Measurements from ENCODE around the gene COL23A1. TPM values are rescaled to one million over a fixed set of nuclear protein-coding genes. Genes with fewer than 3 reads are reported as not detected.

The COL23A1 gene
- total RNA-seq, 4 donors from 2014 or later: 0.93 to 4.6 (median 2.4) TPM

- H3K4me1 ChIP-seq: no peaks in the 10 kb centered on the region
- H3K27me3 ChIP-seq: peaks cover under 1% of the 10 kb centered on the region
- 73 to 77% methylated on average over 6 to 7 of the region's 9 CpGs for WGBS, 2 donors (ENCODE audit: low coverage in 1 of 2)
- no peaks in the 10 kb centered on the region for H3K9me3 ChIP-seq
- no peak overlapping the region for H3K4me3 ChIP-seq
- H3K36me3 ChIP-seq: no peaks in the 10 kb centered on the region
- no peak for TF ChIP-seq EP300 (IDR thresholded peaks at IDR 0.05)
- no peak overlapping the region for H3K27ac ChIP-seq
- no peak for ATAC-seq
These were observed 106.6 kb downstream of the COL23A1 start for GRCh38 chr5:178483620-178484019.

- H3K36me3 ChIP-seq: no peaks in the 10 kb centered on the region
- H3K4me1 ChIP-seq: no peaks in the 10 kb centered on the region
- H3K27me3 ChIP-seq: no peaks in the 10 kb centered on the region
- H3K4me3 ChIP-seq: no peak overlapping the region
- no peak overlapping the region for H3K27ac ChIP-seq
- TF ChIP-seq EP300 (IDR thresholded peaks at IDR 0.05) (no peak), POLR2AphosphoS5 (IDR thresholded peaks at IDR 0.05) (no peak), POLR2A (IDR thresholded peaks at IDR 0.05) (no peak)
- TF ChIP-seq, protein P1, sequence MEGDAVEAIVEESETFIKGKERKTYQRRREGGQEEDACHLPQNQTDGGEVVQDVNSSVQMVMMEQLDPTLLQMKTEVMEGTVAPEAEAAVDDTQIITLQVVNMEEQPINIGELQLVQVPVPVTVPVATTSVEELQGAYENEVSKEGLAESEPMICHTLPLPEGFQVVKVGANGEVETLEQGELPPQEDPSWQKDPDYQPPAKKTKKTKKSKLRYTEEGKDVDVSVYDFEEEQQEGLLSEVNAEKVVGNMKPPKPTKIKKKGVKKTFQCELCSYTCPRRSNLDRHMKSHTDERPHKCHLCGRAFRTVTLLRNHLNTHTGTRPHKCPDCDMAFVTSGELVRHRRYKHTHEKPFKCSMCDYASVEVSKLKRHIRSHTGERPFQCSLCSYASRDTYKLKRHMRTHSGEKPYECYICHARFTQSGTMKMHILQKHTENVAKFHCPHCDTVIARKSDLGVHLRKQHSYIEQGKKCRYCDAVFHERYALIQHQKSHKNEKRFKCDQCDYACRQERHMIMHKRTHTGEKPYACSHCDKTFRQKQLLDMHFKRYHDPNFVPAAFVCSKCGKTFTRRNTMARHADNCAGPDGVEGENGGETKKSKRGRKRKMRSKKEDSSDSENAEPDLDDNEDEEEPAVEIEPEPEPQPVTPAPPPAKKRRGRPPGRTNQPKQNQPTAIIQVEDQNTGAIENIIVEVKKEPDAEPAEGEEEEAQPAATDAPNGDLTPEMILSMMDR (IDR thresholded peaks at IDR 0.05): no peak
- no peaks in the 10 kb centered on the region for H3K9me3 ChIP-seq
- ATAC-seq: no peak
- WGBS, 2 donors (ENCODE audit: low coverage in 1 of 2): 100% methylated on average over 1 of the region's 9 CpGs; no CpG with 5 or more reads in 1 of the 2 donors
These were observed 110.9 kb downstream of the COL23A1 start for GRCh38 chr5:178479261-178479660.

- no peak for ATAC-seq
- no peak overlapping the region for H3K27ac ChIP-seq
- no peaks in the 10 kb centered on the region for H3K9me3 ChIP-seq
- H3K4me3 ChIP-seq: no peak overlapping the region
- 58% methylated on average over 4 to 5 of the region's 5 CpGs for WGBS, 2 donors (ENCODE audit: low coverage in 1 of 2)
- H3K36me3 ChIP-seq: no peaks in the 10 kb centered on the region
- no peaks in the 10 kb centered on the region for H3K4me1 ChIP-seq
- H3K27me3 ChIP-seq: no peaks in the 10 kb centered on the region
- TF ChIP-seq POLR2AphosphoS5 (IDR thresholded peaks at IDR 0.05) (no peak), EP300 (IDR thresholded peaks at IDR 0.05) (no peak)
These were observed 111.8 kb downstream of the COL23A1 start for GRCh38 chr5:178478370-178478769.

DNA sequence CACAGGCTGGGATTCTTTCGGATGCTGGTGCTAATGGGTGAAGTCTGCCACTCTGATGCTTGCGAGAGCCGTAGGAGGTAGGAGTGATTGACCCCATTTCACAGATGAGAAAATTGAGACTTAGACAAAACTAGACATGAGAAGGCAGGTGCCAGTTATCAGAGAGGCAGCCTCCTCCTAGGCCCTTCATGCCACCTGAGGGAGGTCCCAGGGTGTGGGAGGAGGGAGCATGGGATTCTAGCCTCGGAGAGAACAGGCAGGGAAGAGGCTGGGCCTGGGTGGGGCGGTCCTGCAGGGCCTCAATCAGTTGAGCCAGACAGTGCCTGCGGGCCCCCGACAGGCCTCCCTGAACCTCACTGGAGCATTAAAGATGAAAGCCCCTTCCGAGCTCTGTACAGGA is 112.4 kb downstream of the COL23A1 start:
- TF ChIP-seq EP300 (IDR thresholded peaks at IDR 0.05): no peak
- no peak for TF ChIP-seq POLR2AphosphoS5 (IDR thresholded peaks at IDR 0.05)
- no peak for TF ChIP-seq POLR2A (IDR thresholded peaks at IDR 0.05)
- TF ChIP-seq, protein P1 (IDR thresholded peaks at IDR 0.05): no peak
- Histone ChIP-seq H3K27me3 (no peaks in the 10 kb centered on the region), H3K27ac (no peak overlapping the region), H3K4me1 (no peaks in the 10 kb centered on the region), H3K9me3 (no peaks in the 10 kb centered on the region), H3K4me3 (no peak overlapping the region), H3K36me3 (no peaks in the 10 kb centered on the region)
- WGBS, 2 donors (ENCODE audit: low coverage in 1 of 2): 76 to 87% methylated on average over 8 of the region's 8 CpGs
- no peak for ATAC-seq

DNA sequence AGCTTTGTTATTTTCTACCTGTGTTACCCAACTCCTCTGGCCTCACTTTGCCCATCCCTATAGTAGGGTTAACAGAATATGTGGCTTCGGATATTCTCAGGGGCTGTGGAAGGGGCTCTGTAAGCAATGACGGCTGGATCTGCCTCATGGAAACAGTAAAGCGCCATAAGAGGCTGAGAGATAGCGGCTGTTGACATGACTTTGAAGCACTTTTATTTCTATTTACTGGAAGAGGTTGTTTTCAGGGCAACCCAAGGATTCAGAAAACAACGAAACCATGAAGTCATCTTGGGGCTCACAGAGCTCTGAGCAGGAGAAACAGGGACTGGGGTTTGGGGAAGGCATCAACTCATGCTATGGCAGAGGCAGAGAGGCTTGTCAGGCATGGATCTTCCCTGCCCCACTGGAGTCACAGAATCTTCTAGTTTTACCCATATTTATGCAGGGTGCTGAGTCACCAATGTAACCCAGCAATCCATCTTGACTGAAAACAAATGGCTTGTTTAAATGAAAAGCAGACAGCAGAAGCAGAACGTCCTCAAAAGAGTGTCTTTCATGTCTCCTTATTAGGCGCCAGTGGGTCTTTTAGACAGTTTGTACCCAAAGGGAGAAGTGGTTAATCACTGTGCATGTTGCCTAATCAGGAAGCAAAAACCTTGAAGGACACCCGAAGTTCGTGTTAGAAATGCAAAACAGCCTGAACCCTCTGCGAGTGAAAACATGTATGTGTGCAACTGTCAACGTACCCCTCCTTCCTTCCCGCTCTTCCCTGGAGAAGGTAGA is 113.0 kb downstream of the COL23A1 start:
- no peak for ATAC-seq
- WGBS, 2 donors (ENCODE audit: low coverage in 1 of 2): 69 to 84% methylated on average over 7 to 12 of the region's 12 CpGs
- TF ChIP-seq POLR2AphosphoS5 (IDR thresholded peaks at IDR 0.05): no peak
- TF ChIP-seq POLR2A (IDR thresholded peaks at IDR 0.05): no peak
- no peak for TF ChIP-seq EP300 (IDR thresholded peaks at IDR 0.05)
- TF ChIP-seq, protein P1 (IDR thresholded peaks at IDR 0.05): no peak
- no peak overlapping the region for H3K4me3 ChIP-seq
- no peaks in the 10 kb centered on the region for H3K27me3 ChIP-seq
- H3K9me3 ChIP-seq: no peaks in the 10 kb centered on the region
- H3K36me3 ChIP-seq: no peaks in the 10 kb centered on the region
- H3K4me1 ChIP-seq: no peaks in the 10 kb centered on the region
- H3K27ac ChIP-seq: no peak overlapping the region

DNA sequence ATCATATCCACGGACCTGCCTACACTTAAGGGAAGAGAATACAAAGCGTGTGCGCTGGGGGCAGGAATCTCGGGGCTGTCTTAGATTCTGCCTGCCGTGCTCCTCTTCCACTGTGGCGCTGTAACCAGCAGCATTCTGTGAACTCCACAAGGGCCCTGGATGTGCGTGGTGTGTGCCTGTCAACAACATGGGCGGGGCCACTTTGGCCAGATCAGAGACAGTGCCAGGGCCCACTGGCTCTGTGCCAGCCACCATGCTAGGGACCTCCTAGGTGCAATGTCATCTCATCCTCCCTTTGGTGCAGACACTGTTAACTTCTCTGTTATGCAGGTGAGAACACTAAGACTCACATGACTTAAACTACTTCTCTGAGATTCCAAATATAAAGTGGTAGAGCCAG is 113.7 kb downstream of the COL23A1 start:
- no peaks in the 10 kb centered on the region for H3K36me3 ChIP-seq
- H3K4me3 ChIP-seq: no peak overlapping the region
- no peaks in the 10 kb centered on the region for H3K4me1 ChIP-seq
- TF ChIP-seq EP300 (IDR thresholded peaks at IDR 0.05) (no peak), POLR2A (IDR thresholded peaks at IDR 0.05) (no peak), POLR2AphosphoS5 (IDR thresholded peaks at IDR 0.05) (no peak)
- TF ChIP-seq, protein P1 (IDR thresholded peaks at IDR 0.05): no peak
- 92 to 100% methylated on average over 1 to 2 of the region's 8 CpGs for WGBS, 2 donors (ENCODE audit: low coverage in 1 of 2)
- ATAC-seq: no peak
- no peak overlapping the region for H3K27ac ChIP-seq
- H3K9me3 ChIP-seq: no peaks in the 10 kb centered on the region
- H3K27me3 ChIP-seq: no peaks in the 10 kb centered on the region

Measured in gastroesophageal sphincter (tissue), 4 donors.